Measurements from ENCODE around the gene TBCA. TPM values are rescaled to one million over a fixed set of nuclear protein-coding genes. Genes with fewer than 3 reads are reported as not detected.

TBCA gene
- total RNA-seq, 1 experiment from 2014 or later: 327 TPM

DNA sequence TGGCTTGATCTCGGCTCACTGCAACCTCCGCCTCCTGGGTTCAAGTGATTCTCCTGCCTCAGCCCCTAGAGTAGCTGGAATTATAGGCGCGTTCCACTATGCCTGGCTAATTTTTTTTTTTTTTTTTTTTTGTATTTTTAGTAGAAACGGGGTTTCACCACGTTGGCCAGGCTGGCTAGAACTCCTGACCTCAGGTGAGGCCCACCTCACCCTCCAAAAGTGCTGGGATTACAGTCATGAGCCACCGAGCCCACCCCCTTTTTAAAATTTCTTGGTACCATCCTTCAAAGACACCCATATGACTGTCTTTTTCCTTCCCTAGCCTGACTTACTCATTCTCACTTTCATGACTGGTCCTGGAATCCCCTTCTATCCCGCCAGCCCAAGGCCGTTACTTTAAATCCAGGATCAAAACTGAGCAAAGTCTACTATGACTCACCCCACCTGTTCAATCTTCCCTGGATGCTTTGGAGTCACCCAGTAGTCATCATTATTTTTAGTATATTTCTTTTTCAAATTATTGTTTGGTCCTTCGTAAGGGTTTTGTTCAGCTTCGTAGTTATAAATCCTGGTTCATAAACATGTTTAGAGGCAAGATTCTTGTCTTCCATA lies 1.2 kb upstream of the TBCA start:
- ChIA-PET CTCF (interaction anchor here (0.9 kb wide), 1 partner anchor 351 kb away, joined by 3 read pairs; no protein-coding TSS in a partner anchor), POLR2A (no interaction called here)
- Mint-ChIP-seq H3K27me3 (ENCODE audit: low read depth) (peaks cover 6% of the 10 kb centered on the region; the same call in 1 of the 2 replicates), H3K36me3 (no peaks in the 10 kb centered on the region), H3K9me3 (no peaks in the 10 kb centered on the region), H3K4me1 (peaks cover 41% of the 10 kb centered on the region), H3K27ac (no peak overlapping the region), H3K4me3 (no peak overlapping the region)
- DNase-seq (ENCODE audit: low spot score) (no peak), ATAC-seq (no peak)
- TF ChIP-seq GTF2I (CRISPR knock-in tag; conservative IDR thresholded peaks at IDR 0.05): no peak
- TF ChIP-seq EMX1 (CRISPR knock-in tag; IDR thresholded peaks at IDR 0.05): no peak
- no peak for TF ChIP-seq MXD4 (CRISPR knock-in tag; IDR thresholded peaks at IDR 0.05; ENCODE audit: borderline replicate concordance)
- no peak for TF ChIP-seq ETV6 (CRISPR knock-in tag; IDR thresholded peaks at IDR 0.05)

GRCh38 chr5:77776554-77777206 lies 541 bp upstream of the TBCA start:
- H3K4me1 Mint-ChIP-seq: peaks cover 45% of the 10 kb centered on the region
- peaks cover 3% of the 10 kb centered on the region; the same call in 1 of the 2 replicates for H3K36me3 Mint-ChIP-seq
- ChIA-PET CTCF (interaction anchor here (0.9 kb wide), 1 partner anchor 351 kb away, joined by 3 read pairs; no protein-coding TSS in a partner anchor), POLR2A (no interaction called here)
- peaks cover 6% of the 10 kb centered on the region; the same call in 1 of the 2 replicates for H3K27me3 Mint-ChIP-seq (ENCODE audit: low read depth)
- ATAC-seq (no peak), DNase-seq (ENCODE audit: low spot score) (no peak)
- peak overlapping the region; percentile 86 for H3K4me3 Mint-ChIP-seq
- H3K9me3 Mint-ChIP-seq: no peaks in the 10 kb centered on the region
- TF ChIP-seq USF1 (CRISPR knock-in tag; IDR thresholded peaks at IDR 0.05) (no peak), ZNF671 (CRISPR knock-in tag; IDR thresholded peaks at IDR 0.05) (no peak), FOXJ3 (CRISPR knock-in tag; IDR thresholded peaks at IDR 0.05; ENCODE audit: borderline replicate concordance) (no peak), FOXP1 (CRISPR knock-in tag; IDR thresholded peaks at IDR 0.05; ENCODE audit: borderline replicate concordance) (no peak), HMGA2 (CRISPR knock-in tag; IDR thresholded peaks at IDR 0.05) (no peak), ZNF416 (CRISPR knock-in tag; IDR thresholded peaks at IDR 0.05) (no peak)
- peak overlapping the region; percentile 28 for H3K27ac Mint-ChIP-seq

DNA sequence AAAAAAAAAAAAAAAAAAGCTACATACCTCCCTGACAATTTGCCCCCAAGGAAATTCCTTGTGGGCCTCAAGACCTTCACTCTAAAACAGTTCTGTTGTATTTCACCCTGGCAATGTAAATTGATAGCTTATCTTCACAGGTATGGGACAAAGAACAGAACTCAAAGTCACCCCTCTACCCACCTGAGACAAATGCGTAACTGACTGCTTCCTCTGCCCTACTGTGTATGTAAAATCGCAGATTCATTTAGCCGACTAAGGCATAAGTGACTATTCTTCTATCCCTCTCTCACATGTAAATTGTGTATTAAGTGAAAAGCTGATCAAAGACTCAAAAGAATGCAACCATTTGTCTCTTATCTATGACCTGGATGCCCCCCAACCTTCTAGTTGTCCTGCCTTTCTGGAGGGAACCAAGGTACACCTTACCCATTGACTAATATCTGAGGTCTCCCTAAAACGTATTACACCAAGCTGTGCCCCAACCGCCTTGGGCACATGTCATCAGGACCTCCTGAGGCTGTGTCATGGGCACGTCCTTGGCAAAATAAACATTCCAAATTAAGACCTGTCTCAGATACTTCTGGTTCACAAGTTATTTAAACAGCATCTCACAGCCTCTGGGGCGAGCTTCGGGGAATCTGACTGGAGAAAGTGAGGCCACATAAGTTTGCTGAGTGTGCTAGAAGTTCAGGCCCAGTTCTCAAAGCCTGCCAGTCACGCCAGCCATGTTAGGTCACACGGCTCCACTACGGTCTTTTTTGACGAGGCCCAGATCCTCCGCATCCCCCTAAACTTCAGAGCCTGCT lies 954 bp downstream of the TBCA start:
- ATAC-seq (peak; percentile 12), DNase-seq (ENCODE audit: low spot score) (no peak)
- Mint-ChIP-seq H3K4me1 (peaks cover 57% of the 10 kb centered on the region), H3K27ac (peak overlapping the region; percentile 91), H3K9me3 (no peaks in the 10 kb centered on the region), H3K27me3 (ENCODE audit: low read depth) (peaks cover 6% of the 10 kb centered on the region; the same call in 1 of the 2 replicates), H3K36me3 (peaks cover 3% of the 10 kb centered on the region; the same call in 1 of the 2 replicates), H3K4me3 (peak overlapping the region; percentile 86)
- ChIA-PET POLR2A (interaction anchor here (0.7 to 1.0 kb wide), 2 partner anchors 69 to 328 kb away, joined by 4 to 6 read pairs; no protein-coding TSS in a partner anchor), CTCF (interaction anchor here (0.6 to 1.3 kb wide), 3 partner anchors 12 to 1111 kb away, joined by 3 to 5 read pairs (median 4); no protein-coding TSS in a partner anchor)
- TF ChIP-seq MYBL2 (CRISPR knock-in tag; IDR thresholded peaks at IDR 0.05) (no peak), ZNF121 (CRISPR knock-in tag; IDR thresholded peaks at IDR 0.05) (no peak), NR3C1 (CRISPR knock-in tag; conservative IDR thresholded peaks at IDR 0.05; ENCODE audit: low read depth) (no peak), USF1 (CRISPR knock-in tag; IDR thresholded peaks at IDR 0.05) (no peak), PRRX2 (CRISPR knock-in tag; IDR thresholded peaks at IDR 0.05) (no peak), ZBTB21 (CRISPR knock-in tag; IDR thresholded peaks at IDR 0.05; ENCODE audit: borderline replicate concordance) (no peak), NFATC4 (CRISPR knock-in tag; IDR thresholded peaks at IDR 0.05) (no peak), HMGXB4 (CRISPR knock-in tag; IDR thresholded peaks at IDR 0.05) (no peak), SMAD3 (CRISPR knock-in tag; IDR thresholded peaks at IDR 0.05; ENCODE audit: borderline replicate concordance) (no peak), JAZF1 (CRISPR knock-in tag; IDR thresholded peaks at IDR 0.05) (no peak), FOXK1 (CRISPR knock-in tag; IDR thresholded peaks at IDR 0.05) (no peak), CREM (CRISPR knock-in tag; IDR thresholded peaks at IDR 0.05) (0 out of 2 replicates have a peak, but pooled peaks have one; percentile 2), ZNF671 (CRISPR knock-in tag; IDR thresholded peaks at IDR 0.05) (no peak)
- TF ChIP-seq, protein P1, sequence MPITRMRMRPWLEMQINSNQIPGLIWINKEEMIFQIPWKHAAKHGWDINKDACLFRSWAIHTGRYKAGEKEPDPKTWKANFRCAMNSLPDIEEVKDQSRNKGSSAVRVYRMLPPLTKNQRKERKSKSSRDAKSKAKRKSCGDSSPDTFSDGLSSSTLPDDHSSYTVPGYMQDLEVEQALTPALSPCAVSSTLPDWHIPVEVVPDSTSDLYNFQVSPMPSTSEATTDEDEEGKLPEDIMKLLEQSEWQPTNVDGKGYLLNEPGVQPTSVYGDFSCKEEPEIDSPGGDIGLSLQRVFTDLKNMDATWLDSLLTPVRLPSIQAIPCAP (CRISPR knock-in tag; IDR thresholded peaks at IDR 0.05): no peak; the same call in 1 of the 2 replicates
- TF ChIP-seq, protein P2, sequence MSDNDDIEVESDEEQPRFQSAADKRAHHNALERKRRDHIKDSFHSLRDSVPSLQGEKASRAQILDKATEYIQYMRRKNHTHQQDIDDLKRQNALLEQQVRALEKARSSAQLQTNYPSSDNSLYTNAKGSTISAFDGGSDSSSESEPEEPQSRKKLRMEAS (CRISPR knock-in tag; IDR thresholded peaks at IDR 0.05): peak; percentile 53; the same call in 1 of the 2 replicates
- TF ChIP-seq, protein P3, sequence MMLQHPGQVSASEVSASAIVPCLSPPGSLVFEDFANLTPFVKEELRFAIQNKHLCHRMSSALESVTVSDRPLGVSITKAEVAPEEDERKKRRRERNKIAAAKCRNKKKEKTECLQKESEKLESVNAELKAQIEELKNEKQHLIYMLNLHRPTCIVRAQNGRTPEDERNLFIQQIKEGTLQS (CRISPR knock-in tag; conservative IDR thresholded peaks at IDR 0.05): no peak

All from WTC11 (cell line).